Measurements from ENCODE around the gene ETV6.

ETV6 gene

DNA sequence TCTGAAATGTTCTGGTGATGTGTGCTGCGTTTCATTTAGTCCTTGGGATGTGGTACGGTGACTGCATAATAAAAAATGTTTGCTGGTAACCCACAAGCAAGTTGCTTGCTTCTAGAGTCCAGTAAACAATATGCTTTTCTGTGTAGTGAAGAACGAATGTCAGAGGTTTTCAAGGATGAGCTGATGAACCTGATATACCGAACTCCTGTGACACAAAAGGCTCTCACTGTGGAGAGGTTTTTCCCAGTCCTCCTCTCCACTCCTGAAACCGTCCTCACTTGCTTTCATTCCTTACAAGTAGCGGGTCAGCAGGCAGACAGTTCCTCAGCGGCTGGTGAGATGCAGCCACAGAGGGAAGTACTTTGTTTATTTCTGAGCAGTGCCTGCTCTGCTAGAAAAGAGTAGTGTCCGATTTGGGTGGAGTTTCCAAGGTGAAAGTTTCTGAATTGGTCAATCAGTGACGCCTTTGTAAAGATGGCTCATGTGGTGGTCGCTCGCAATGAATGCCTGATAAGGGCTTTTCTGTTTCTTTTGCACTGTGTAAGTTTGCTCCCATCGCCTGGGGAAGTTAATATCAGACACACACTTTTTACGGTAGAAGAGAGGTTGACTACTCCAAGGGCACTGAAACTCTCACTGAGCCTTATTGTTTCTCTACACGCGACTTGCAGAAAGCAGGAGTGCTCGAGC, 3.0 kb downstream of the ETV6 start:
- TF ChIP-seq SIN3A (IDR thresholded peaks at IDR 0.05; ENCODE audit: borderline replicate concordance, insufficient read depth, low read length) (peak; percentile 20; the same call in 1 of the 2 replicates), POLR2AphosphoS5 (IDR thresholded peaks at IDR 0.05; ENCODE audit: low read depth, low read length) (no peak)

DNA sequence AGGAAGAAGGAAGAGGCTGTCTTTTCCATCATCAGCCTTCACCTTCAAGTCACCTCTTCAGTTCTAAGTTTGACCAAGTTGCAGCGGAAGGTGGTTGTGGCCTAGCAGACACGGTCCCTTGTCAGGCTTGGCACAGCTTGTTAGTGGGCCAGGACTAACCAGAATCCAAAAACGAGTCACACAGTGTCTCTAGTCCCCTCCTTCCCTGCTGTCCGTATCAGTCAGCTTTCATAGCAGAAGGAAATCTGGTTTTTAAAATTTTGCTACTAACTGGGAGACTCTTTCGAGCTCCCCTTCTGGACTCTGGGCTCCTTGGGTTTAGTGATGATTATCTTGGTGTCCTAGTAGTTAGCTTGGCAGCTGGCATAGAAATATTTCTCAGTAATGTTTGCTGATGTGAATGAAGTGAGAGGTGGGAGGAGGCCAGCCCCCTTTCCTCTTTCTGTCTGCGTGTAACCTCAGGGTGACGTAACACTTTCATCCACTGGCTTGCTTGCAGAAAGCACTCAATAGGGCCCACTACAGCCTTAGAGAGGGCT, 3.8 kb downstream of the ETV6 start:
- TF ChIP-seq SIN3A (IDR thresholded peaks at IDR 0.05; ENCODE audit: borderline replicate concordance, insufficient read depth, low read length) (no peak), TAF1 (IDR thresholded peaks at IDR 0.05; ENCODE audit: borderline replicate concordance, insufficient read depth, low read length) (no peak), FOXP2 (optimal IDR thresholded peaks at IDR 0.05; ENCODE audit: borderline replicate concordance, extremely low read depth, extremely low read length, insufficient read depth) (no peak), POLR2AphosphoS5 (IDR thresholded peaks at IDR 0.05; ENCODE audit: low read depth, low read length) (no peak)
- TF ChIP-seq, protein P1, sequence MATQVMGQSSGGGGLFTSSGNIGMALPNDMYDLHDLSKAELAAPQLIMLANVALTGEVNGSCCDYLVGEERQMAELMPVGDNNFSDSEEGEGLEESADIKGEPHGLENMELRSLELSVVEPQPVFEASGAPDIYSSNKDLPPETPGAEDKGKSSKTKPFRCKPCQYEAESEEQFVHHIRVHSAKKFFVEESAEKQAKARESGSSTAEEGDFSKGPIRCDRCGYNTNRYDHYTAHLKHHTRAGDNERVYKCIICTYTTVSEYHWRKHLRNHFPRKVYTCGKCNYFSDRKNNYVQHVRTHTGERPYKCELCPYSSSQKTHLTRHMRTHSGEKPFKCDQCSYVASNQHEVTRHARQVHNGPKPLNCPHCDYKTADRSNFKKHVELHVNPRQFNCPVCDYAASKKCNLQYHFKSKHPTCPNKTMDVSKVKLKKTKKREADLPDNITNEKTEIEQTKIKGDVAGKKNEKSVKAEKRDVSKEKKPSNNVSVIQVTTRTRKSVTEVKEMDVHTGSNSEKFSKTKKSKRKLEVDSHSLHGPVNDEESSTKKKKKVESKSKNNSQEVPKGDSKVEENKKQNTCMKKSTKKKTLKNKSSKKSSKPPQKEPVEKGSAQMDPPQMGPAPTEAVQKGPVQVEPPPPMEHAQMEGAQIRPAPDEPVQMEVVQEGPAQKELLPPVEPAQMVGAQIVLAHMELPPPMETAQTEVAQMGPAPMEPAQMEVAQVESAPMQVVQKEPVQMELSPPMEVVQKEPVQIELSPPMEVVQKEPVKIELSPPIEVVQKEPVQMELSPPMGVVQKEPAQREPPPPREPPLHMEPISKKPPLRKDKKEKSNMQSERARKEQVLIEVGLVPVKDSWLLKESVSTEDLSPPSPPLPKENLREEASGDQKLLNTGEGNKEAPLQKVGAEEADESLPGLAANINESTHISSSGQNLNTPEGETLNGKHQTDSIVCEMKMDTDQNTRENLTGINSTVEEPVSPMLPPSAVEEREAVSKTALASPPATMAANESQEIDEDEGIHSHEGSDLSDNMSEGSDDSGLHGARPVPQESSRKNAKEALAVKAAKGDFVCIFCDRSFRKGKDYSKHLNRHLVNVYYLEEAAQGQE (IDR thresholded peaks at IDR 0.05; ENCODE audit: insufficient read depth in 1 of 2, low read depth in 2 of 2, low read length in 2 of 2): no peak

DNA sequence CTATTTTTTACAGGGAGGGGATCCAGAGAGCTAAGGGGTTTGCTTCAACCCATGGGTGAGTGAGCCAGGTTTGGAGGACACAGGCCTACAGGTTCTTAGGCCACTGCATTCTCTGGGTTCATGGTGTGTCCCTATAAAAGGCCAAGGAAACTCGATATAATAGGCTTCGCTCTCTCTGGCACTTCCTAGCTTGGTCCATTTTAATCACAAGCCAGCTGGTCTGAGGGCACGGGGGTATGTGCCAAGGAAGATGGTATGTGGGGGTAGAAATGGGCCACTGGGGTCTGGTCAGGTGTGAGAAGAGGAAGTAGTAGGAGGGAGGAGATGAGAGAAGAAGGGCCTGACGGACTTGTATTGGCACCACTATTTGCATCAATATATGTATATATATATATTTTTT, 4.9 kb downstream of the ETV6 start:
- TF ChIP-seq, protein P1 (IDR thresholded peaks at IDR 0.05; ENCODE audit: insufficient read depth in 1 of 2, low read depth in 2 of 2, low read length in 2 of 2): no peak
- no peak for TF ChIP-seq POLR2AphosphoS5 (IDR thresholded peaks at IDR 0.05; ENCODE audit: low read depth, low read length)
- no peak for TF ChIP-seq FOXP2 (optimal IDR thresholded peaks at IDR 0.05; ENCODE audit: borderline replicate concordance, extremely low read depth, extremely low read length, insufficient read depth)
- no peak for TF ChIP-seq TAF1 (IDR thresholded peaks at IDR 0.05; ENCODE audit: borderline replicate concordance, insufficient read depth, low read length)
- no peak for TF ChIP-seq SIN3A (IDR thresholded peaks at IDR 0.05; ENCODE audit: borderline replicate concordance, insufficient read depth, low read length)

DNA sequence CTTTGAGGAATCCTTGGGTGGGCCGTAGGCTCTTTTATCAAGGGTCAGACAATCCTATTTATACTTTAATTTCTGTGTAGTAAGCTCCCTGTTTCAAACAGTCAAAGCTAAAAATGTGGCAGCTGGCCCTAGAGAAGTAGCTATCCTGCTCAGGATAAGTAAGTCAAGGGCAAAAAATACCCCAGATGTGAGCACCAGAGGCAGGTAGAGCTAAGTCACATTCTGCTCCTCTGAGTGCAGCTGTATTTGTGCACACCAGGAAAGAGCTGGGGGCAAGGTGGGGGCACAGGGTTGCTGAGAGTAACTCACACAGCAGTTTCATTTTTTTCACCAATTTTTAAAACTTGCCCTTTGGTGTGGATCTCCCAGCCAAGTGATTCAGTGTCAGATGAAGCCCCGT, 5.3 kb downstream of the ETV6 start:
- no peak for TF ChIP-seq POLR2AphosphoS5 (IDR thresholded peaks at IDR 0.05; ENCODE audit: low read depth, low read length)
- TF ChIP-seq, protein P1 (IDR thresholded peaks at IDR 0.05; ENCODE audit: insufficient read depth in 1 of 2, low read depth in 2 of 2, low read length in 2 of 2): no peak
- no peak for TF ChIP-seq SIN3A (IDR thresholded peaks at IDR 0.05; ENCODE audit: borderline replicate concordance, insufficient read depth, low read length)
- TF ChIP-seq FOXP2 (optimal IDR thresholded peaks at IDR 0.05; ENCODE audit: borderline replicate concordance, extremely low read depth, extremely low read length, insufficient read depth): no peak
- no peak for TF ChIP-seq TAF1 (IDR thresholded peaks at IDR 0.05; ENCODE audit: borderline replicate concordance, insufficient read depth, low read length)

DNA sequence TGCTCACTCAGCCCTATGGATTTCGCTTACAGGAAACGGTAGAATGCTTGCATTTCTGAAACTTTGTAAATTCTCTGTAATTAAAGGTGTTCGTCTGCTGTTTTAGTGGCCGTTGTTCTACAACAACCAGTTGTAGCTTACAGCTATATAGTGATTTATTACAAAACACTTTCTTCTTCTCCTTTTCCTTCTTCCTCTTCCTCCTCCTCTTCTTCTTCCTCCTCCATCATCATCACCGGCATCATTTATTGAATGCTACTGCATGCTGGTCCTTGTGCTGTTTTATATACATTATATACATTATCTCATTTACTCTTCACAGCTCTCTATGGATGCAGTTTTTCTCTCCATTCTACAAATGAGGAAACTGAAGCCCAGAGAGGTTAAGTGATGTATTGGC, 6.4 kb downstream of the ETV6 start:
- TF ChIP-seq, protein P1 (IDR thresholded peaks at IDR 0.05; ENCODE audit: insufficient read depth in 1 of 2, low read depth in 2 of 2, low read length in 2 of 2): no peak
- TF ChIP-seq SIN3A (IDR thresholded peaks at IDR 0.05; ENCODE audit: borderline replicate concordance, insufficient read depth, low read length) (no peak), FOXP2 (optimal IDR thresholded peaks at IDR 0.05; ENCODE audit: borderline replicate concordance, extremely low read depth, extremely low read length, insufficient read depth) (no peak), POLR2AphosphoS5 (IDR thresholded peaks at IDR 0.05; ENCODE audit: low read depth, low read length) (no peak), TAF1 (IDR thresholded peaks at IDR 0.05; ENCODE audit: borderline replicate concordance, insufficient read depth, low read length) (no peak)
